GM12872 (cell line): Measurements from ENCODE around the gene OLA1.

Source experiments
- CTCF ChIP-seq: IDR thresholded peaks from 3 replicates; pipeline ENCODE4 v1.5.1; 2011; ENCODE audit warnings: low read depth, mild to moderate bottlenecking, low read length, moderate library complexity; ENCODE audit not compliant: insufficient read depth

The OLA1 gene

GRCh38 chr2:174121175-174121574, 127.2 kb downstream of the OLA1 start:
- TF ChIP-seq CTCF: no peak

- TF ChIP-seq CTCF: no peak
Observed at GRCh38 chr2:174120346-174120745, 128.0 kb downstream of the OLA1 start.

GRCh38 chr2:174117951-174118930, 130.1 kb downstream of the OLA1 start:
- TF ChIP-seq CTCF: no peak

GRCh38 chr2:174112073-174112472, 136.3 kb downstream of the OLA1 start:
- TF ChIP-seq CTCF: no peak

- TF ChIP-seq CTCF: no peak
Observed at GRCh38 chr2:174108579-174108978, 139.8 kb downstream of the OLA1 start.

- no peak for TF ChIP-seq CTCF
Observed at GRCh38 chr2:174106736-174107135, 141.6 kb downstream of the OLA1 start.

GRCh38 chr2:174094542-174094941, 153.8 kb downstream of the OLA1 start:
- no peak for TF ChIP-seq CTCF
